ENCODE data around the gene ZFPL1.

Gene ZFPL1

DNA sequence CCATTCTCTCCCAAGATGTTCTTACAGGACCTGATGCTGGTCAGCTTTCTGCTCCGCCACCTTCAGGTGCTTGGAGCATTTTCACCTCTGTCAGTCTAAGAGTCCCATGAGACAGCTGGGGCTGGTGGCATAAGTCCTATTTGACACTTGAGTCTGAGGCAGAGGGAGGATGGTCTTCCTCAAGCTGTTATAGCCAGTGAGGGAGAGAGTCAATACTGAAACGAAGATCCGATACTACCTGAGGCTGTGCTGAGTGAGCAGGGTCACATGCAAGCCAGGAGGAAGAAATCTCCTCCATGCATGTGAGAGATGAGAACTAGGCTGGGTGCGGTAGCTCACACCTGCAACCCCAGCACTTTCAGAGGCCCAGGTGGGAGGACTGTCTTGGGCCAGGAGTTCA is 5.6 kb downstream of the ZFPL1 start (continued):
- TF ChIP-seq CSDC2 (CRISPR knock-in tag; IDR thresholded peaks at IDR 0.05): no peak

DNA sequence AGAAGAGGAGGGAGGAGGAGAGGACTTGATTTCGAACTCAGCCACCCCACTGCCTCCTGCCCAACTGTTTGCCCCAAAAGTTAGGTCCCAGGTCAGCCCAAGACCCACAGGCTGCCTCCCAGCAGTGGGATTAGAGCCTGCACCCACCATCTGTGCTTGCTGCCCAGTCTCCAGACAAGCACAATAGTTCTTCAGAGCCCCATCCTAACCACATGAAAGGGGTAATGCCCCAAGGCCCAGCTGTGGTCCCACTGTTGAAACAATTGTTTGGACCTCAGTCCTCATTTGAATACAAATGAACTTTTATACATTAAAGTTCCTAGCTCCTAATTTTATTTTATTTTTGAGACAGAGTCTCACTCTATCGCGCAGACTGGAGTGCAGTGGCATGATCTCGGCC is 6.6 kb downstream of the ZFPL1 start:
- no peak for ATAC-seq
- TF ChIP-seq ARNTL (CRISPR knock-in tag; IDR thresholded peaks at IDR 0.05; ENCODE audit: borderline replicate concordance, low read depth) (no peak), ZNF565 (CRISPR knock-in tag; conservative IDR thresholded peaks at IDR 0.05; ENCODE audit: low read depth) (no peak), ESRRG (CRISPR knock-in tag; IDR thresholded peaks at IDR 0.05) (no peak), ZNF8 (CRISPR knock-in tag; IDR thresholded peaks at IDR 0.05) (no peak), GLIS3 (CRISPR knock-in tag; IDR thresholded peaks at IDR 0.05) (no peak), TCF4 (CRISPR knock-in tag; IDR thresholded peaks at IDR 0.05; ENCODE audit: borderline replicate concordance) (no peak), ZFP3 (CRISPR knock-in tag; IDR thresholded peaks at IDR 0.05) (no peak), CSDC2 (CRISPR knock-in tag; IDR thresholded peaks at IDR 0.05) (no peak), ZC3H10 (CRISPR knock-in tag; IDR thresholded peaks at IDR 0.05) (no peak)
- TF ChIP-seq, protein P1, sequence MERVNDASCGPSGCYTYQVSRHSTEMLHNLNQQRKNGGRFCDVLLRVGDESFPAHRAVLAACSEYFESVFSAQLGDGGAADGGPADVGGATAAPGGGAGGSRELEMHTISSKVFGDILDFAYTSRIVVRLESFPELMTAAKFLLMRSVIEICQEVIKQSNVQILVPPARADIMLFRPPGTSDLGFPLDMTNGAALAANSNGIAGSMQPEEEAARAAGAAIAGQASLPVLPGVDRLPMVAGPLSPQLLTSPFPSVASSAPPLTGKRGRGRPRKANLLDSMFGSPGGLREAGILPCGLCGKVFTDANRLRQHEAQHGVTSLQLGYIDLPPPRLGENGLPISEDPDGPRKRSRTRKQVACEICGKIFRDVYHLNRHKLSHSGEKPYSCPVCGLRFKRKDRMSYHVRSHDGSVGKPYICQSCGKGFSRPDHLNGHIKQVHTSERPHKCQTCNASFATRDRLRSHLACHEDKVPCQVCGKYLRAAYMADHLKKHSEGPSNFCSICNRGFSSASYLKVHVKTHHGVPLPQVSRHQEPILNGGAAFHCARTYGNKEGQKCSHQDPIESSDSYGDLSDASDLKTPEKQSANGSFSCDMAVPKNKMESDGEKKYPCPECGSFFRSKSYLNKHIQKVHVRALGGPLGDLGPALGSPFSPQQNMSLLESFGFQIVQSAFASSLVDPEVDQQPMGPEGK (CRISPR knock-in tag; IDR thresholded peaks at IDR 0.05; ENCODE audit: borderline replicate concordance): no peak
- TF ChIP-seq, protein P2, sequence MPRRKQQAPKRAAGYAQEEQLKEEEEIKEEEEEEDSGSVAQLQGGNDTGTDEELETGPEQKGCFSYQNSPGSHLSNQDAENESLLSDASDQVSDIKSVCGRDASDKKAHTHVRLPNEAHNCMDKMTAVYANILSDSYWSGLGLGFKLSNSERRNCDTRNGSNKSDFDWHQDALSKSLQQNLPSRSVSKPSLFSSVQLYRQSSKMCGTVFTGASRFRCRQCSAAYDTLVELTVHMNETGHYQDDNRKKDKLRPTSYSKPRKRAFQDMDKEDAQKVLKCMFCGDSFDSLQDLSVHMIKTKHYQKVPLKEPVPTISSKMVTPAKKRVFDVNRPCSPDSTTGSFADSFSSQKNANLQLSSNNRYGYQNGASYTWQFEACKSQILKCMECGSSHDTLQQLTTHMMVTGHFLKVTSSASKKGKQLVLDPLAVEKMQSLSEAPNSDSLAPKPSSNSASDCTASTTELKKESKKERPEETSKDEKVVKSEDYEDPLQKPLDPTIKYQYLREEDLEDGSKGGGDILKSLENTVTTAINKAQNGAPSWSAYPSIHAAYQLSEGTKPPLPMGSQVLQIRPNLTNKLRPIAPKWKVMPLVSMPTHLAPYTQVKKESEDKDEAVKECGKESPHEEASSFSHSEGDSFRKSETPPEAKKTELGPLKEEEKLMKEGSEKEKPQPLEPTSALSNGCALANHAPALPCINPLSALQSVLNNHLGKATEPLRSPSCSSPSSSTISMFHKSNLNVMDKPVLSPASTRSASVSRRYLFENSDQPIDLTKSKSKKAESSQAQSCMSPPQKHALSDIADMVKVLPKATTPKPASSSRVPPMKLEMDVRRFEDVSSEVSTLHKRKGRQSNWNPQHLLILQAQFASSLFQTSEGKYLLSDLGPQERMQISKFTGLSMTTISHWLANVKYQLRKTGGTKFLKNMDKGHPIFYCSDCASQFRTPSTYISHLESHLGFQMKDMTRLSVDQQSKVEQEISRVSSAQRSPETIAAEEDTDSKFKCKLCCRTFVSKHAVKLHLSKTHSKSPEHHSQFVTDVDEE (CRISPR knock-in tag; IDR thresholded peaks at IDR 0.05): no peak
- TF ChIP-seq, protein P3, sequence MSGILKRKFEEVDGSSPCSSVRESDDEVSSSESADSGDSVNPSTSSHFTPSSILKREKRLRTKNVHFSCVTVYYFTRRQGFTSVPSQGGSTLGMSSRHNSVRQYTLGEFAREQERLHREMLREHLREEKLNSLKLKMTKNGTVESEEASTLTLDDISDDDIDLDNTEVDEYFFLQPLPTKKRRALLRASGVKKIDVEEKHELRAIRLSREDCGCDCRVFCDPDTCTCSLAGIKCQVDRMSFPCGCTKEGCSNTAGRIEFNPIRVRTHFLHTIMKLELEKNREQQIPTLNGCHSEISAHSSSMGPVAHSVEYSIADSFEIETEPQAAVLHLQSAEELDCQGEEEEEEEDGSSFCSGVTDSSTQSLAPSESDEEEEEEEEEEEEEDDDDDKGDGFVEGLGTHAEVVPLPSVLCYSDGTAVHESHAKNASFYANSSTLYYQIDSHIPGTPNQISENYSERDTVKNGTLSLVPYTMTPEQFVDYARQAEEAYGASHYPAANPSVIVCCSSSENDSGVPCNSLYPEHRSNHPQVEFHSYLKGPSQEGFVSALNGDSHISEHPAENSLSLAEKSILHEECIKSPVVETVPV (CRISPR knock-in tag; IDR thresholded peaks at IDR 0.05): no peak

DNA sequence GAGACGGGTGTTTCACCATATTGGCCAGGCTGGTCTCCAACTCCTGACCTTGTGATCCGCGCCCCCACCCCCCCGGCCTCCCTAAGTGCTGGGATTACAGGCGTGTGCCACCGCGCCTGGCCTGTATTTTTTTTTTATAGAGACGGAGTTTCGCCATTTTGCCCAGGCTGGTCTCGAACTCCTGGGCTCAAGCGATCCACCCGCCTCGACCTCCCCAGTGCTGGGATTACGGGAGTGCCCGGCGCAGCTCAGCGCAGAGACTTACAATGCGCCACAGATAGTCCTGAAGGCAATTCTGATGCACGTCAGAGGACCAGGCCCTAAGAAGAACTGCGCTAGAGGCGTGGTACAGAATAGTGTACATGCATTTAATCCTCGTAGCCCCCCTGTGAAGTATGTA is 11.4 kb downstream of the ZFPL1 start:
- no peak for ATAC-seq
- TF ChIP-seq ARNTL (CRISPR knock-in tag; IDR thresholded peaks at IDR 0.05; ENCODE audit: borderline replicate concordance, low read depth) (no peak), ZC3H10 (CRISPR knock-in tag; IDR thresholded peaks at IDR 0.05) (no peak), ZNF8 (CRISPR knock-in tag; IDR thresholded peaks at IDR 0.05) (no peak), CSDC2 (CRISPR knock-in tag; IDR thresholded peaks at IDR 0.05) (no peak), TOX (CRISPR knock-in tag; IDR thresholded peaks at IDR 0.05; ENCODE audit: borderline replicate concordance) (no peak), RARB (CRISPR knock-in tag; IDR thresholded peaks at IDR 0.05) (no peak), ZFP3 (CRISPR knock-in tag; IDR thresholded peaks at IDR 0.05) (no peak), ZNF565 (CRISPR knock-in tag; conservative IDR thresholded peaks at IDR 0.05; ENCODE audit: low read depth) (no peak)
- TF ChIP-seq, protein P4, sequence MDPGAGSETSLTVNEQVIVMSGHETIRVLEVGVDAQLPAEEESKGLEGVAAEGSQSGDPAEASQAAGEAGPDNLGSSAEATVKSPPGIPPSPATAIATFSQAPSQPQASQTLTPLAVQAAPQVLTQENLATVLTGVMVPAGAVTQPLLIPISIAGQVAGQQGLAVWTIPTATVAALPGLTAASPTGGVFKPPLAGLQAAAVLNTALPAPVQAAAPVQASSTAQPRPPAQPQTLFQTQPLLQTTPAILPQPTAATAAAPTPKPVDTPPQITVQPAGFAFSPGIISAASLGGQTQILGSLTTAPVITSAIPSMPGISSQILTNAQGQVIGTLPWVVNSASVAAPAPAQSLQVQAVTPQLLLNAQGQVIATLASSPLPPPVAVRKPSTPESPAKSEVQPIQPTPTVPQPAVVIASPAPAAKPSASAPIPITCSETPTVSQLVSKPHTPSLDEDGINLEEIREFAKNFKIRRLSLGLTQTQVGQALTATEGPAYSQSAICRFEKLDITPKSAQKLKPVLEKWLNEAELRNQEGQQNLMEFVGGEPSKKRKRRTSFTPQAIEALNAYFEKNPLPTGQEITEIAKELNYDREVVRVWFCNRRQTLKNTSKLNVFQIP (CRISPR knock-in tag; IDR thresholded peaks at IDR 0.05; ENCODE audit: borderline replicate concordance, low read depth): no peak
- TF ChIP-seq, protein P3 (CRISPR knock-in tag; IDR thresholded peaks at IDR 0.05): no peak
- TF ChIP-seq, protein P2 (CRISPR knock-in tag; IDR thresholded peaks at IDR 0.05): no peak
